ENCODE measurements around the gene NELFB. TPM values are rescaled to one million over a fixed set of nuclear protein-coding genes. Genes with fewer than 3 reads are reported as not detected.

The NELFB gene
- total RNA-seq, 1 donor from 2014 or later: 39.2 TPM

DNA sequence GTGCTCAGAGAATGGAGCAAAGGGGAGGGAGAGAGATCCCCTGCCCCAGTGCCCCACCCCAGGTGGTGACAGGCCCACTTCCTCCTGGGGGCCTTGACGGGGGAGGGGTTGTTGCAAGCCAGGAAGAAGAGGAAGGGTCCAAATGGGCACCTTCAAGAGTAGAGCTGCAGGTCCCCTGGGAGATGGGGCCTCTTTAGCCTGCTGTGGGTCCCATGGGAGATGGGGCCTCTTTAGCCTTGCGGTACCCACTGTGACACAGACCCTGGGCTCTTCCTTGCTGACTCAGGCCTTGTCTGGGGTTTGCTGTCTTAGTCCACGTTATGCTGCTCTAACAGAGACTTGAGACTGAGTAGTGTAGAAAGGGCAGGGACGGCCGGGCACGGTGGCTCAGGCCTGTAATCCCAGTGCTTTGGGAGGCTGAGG is 12.8 kb downstream of the NELFB start:
- no peak for DNase-seq (ENCODE audit: low spot score)

GRCh38 chr9:137268538-137269201 is 13.5 kb downstream of the NELFB start:
- DNase-seq (ENCODE audit: low spot score): no peak

DNA sequence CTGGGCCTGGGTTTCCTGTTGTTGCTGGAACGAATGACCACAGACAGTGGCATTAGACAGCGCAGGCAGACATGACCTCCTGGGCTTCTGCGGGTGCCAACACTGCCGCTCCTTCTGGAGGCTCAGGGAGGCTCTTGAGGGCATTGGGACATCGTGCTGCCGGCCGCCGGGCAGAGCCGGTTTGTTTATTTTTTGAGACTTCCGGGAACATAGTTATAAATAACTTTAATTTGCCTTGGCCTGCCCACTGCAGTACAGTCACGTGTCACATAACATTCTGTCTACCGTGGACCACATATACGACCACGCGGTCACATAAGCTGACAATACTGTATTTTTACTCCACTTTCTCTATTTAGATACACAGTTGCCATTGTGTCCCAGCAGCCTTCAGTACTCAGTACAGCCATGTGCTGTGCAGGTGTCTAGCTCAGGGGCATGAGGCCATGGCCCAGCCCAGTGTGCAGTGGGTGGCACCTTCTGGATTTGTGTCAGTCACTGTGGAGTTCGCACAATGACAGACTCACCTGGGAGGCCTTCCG is 14.2 kb downstream of the NELFB start:
- DNase-seq (ENCODE audit: low spot score): no peak

DNA sequence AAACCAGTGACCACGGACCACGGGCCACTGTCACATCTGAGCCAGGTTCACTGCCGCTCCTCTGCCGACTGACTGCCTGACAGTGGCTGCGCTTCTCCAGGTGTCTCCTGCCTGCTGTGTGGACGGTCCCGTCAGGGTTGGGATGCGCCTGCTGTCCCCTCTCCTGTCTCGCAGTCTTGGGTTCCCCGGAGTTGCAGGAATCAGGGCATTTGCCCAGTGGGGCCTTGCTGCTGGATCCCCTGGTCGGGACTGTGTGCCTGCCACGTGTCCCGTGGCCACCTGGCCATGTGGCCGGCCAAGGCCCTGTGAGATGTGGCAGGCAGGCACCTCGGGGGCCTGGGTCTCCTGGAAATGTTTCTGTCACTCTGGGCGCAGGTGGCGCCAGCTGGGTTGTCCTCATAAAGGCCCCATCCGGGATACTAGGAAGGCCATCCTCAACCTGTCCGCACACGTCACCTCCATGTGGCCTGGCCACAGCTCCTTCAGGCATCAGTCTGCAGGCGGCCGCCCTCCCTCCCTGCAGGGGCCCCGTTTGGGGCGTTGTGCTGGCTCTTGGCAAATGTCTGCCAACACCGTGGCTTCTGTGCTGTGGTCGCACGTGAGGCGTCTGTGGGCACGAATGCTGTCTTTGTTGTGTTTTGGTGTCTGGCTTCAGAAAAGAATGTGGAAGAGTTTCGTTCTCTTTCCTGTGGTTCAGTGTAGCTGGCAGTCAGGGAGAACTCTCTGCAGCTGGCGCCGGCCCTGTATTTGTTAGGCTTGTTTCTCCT is 16.0 kb downstream of the NELFB start:
- DNase-seq (ENCODE audit: low spot score): no peak

- DNase-seq (ENCODE audit: low spot score): no peak
Measured at GRCh38 chr9:137271696-137272076, 16.6 kb downstream of the NELFB start.

- no peak for DNase-seq (ENCODE audit: low spot score)
Measured at GRCh38 chr9:137272241-137273094, 17.3 kb downstream of the NELFB start.

DNA sequence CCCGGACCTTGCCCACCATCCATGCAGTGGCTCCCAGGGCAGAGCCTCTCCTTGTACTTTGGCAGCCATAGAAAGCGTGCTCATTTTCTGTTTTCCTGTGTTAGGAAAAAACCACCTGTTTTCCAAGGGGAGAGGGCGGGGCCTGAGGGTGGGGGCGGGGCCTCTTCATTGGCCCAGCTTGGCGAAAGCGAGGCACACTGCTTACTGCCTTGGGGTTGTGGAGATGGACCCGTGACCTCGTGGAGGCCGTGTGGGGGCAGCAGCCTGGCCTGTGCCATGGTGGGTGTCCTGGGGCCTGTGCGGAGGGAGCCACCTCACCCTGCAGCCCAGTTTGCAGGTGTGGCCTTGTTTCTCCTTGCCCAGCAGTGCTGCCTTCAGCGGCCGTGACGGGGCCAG is 18.0 kb downstream of the NELFB start:
- no peak for DNase-seq (ENCODE audit: low spot score)

DNA sequence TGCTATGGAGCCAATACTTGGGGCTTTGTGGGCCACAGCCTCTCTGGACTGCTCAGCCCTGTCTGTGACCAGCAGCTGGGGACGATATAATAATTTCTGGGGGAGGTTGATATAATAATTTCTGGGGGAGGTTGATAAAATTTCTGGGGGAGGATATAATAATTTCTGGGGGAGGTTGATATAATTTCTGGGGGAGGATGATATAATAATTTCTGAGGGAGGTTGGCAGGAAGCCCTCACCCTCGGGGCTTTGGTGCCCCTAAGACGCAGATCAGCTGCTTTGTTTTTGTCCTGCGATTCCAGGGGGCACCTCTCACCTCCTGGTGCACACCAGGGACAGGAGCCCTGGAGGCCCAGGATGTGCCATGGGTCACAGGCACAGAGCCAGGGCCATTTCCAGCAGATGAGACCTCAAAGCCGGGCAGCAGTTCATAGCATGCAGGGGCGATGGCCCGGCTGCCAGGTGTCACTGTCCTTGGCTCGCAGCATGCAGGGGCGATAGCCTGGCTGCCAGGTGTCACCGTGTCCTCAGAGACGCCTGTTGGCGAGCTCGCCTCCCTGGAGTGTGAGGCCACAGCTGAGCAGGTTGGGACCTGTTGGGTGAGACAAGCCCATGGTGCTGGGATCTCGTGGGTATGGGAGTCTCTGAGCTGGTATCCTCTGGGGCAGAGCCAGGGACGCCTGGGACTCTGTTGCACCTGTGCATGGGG is 18.6 kb downstream of the NELFB start:
- DNase-seq (ENCODE audit: low spot score): no peak

- no peak for DNase-seq (ENCODE audit: low spot score)
Measured at GRCh38 chr9:137275203-137275587, 20.1 kb downstream of the NELFB start.

DNA sequence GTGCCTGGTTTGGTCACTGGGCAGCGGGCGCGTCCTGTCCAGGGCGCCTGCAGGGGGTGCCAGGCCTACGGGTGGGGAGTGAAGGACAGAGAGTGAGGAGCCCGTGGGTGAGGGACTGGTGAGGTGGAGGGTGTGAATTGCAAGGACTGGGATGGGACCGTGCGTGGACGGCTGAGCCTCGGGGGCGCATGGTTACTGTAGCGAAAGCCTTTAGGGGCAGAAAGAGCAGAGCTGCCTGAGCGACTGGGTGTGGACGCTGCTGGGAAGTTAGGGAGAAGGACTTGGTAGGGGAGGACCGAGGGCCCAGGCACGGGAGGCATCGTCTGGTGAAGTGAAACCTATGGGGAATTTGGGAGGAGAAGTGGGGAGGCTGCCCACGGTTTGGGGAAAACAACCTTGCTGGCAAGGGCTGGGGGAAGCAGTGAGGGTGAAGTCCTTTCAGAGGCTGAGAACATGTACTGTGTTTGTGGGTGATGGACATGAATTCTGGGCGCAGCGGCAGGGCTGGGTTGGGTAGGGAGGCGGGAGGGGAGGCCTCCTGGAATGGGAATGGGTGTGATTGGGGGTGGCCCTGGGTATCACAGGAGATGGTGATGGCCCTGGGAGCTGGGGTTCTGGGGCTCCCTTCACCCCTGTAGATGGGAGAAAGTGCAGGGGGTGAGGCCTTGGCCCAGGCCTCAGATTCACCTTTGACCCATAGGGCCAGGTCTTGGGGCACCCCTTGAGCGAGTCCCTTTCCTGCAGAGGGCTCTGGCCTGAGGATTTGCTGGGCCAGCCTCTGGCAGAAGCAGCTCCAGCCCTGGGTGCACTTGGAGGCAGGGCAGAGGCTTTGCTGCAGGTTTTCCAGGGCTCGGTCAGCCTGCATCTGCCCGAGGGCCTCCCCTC is 20.7 kb downstream of the NELFB start:
- DNase-seq (ENCODE audit: low spot score): no peak

GRCh38 chr9:137276473-137277328 is 21.6 kb downstream of the NELFB start:
- DNase-seq (ENCODE audit: low spot score): no peak

GRCh38 chr9:137277329-137278041 is 22.4 kb downstream of the NELFB start, which contains the start of gene TOR4A:
TSS of gene TOR4A (plus strand) at chr9:137277726. CDS start at chr9:137278690, 964 bp downstream.
- DNase-seq (ENCODE audit: low spot score): peak; percentile 95

DNA sequence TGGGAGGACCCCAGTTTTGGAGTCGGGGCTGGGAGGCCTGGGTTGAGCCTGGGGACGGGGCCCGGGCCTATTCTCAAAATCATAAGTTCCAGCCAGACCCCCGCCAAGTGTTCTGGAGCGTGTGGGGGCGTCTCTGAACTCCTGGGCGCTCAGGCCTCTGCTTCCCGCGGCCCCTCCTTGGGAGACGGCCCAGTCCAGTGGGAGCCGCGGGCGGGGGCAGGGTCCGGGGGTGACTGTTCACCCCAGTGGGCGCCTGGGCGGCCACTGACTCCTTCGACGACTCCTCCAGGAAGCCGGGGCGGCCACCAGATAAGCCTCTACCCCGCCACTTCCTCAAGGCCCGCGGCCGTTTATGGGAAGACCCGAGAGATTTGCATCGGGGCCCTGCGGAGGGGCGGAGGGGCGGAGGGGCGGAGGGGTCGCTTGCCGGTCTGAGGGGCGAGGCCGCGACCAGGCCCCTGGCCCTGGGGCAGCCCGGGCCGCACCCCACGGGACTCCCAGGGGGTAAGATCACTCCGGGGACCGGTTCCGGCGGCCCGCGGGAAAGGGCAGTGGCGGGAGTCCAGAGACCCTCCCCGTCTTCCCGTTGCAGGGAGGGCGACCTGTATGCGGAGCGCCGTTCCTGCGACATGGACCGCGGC is 23.1 kb downstream of the NELFB start:
- peak; percentile 90 for DNase-seq (ENCODE audit: low spot score)

- peak; percentile 89 for DNase-seq (ENCODE audit: low spot score)
Measured at GRCh38 chr9:137278721-137279711, 23.9 kb downstream of the NELFB start.

- DNase-seq (ENCODE audit: low spot score): no peak
Measured at GRCh38 chr9:137279741-137280473, 24.8 kb downstream of the NELFB start.
